MM.1S (cell line): ENCODE results near the gene KLK15.

Source experiments
- DNase-seq: peaks from one replicate; pipeline ENCODE4 v3.0.0-alpha.2; 2015
- H2AFZ ChIP-seq: fragments of 300-600 bp; sonication (generic); 2 replicates; pipeline ENCODE4 v1.6.0; 2016; ENCODE audit warnings: antibody characterized with exemption, low read length
- H3F3A ChIP-seq: fragments of 300-600 bp; sonication (generic); 2 replicates; pipeline ENCODE4 v1.6.1; 2016; ENCODE audit warnings: mild to moderate bottlenecking, antibody characterized with exemption, low read length, moderate library complexity, mixed read lengths; ENCODE audit not compliant: insufficient read depth
- H3K27ac ChIP-seq: fragments of 300-600 bp; sonication (generic); 2 replicates; pipeline ENCODE4 v1.5.1; 2016; ENCODE audit warnings: mild to moderate bottlenecking, low read length
- H3K27me3 ChIP-seq: fragments of 300-600 bp; sonication (generic); replicated peaks from 2 replicates; pipeline ENCODE4 v1.6.0; 2016; ENCODE audit warnings: low read length; ENCODE audit not compliant: insufficient read depth
- H3K36me3 ChIP-seq: fragments of 300-600 bp; sonication (generic); replicated peaks from 2 replicates; pipeline ENCODE4 v1.6.1; 2016; ENCODE audit warnings: mild to moderate bottlenecking, low read length, mixed read lengths; ENCODE audit not compliant: insufficient read depth
- H3K4me1 ChIP-seq: fragments of 300-600 bp; sonication (generic); 2 replicates; pipeline ENCODE4 v1.6.1; 2016; ENCODE audit warnings: low read length, mixed read lengths
- H3K4me2 ChIP-seq: fragments of 300-600 bp; sonication (generic); 2 replicates; pipeline ENCODE4 v1.6.0; 2016; ENCODE audit warnings: low read depth, low read length
- H3K4me3 ChIP-seq: fragments of 300-600 bp; sonication (generic); 2 replicates; pipeline ENCODE4 v1.5.1; 2016; ENCODE audit warnings: low read length, mixed read lengths
- H3K79me2 ChIP-seq: fragments of 300-600 bp; sonication (generic); 2 replicates; pipeline ENCODE4 v1.6.1; 2016; ENCODE audit warnings: mixed run types, low read length, mixed read lengths
- H3K9ac ChIP-seq: fragments of 300-600 bp; sonication (generic); 2 replicates; pipeline ENCODE4 v1.6.1; 2016; ENCODE audit warnings: low read length, mixed read lengths
- H3K9me2 ChIP-seq: fragments of 300-600 bp; sonication (generic); replicated peaks from 2 replicates; pipeline ENCODE4 v1.6.1; 2016; ENCODE audit warnings: mild to moderate bottlenecking, low read length, mixed read lengths; ENCODE audit not compliant: insufficient read depth
- H3K9me3 ChIP-seq: fragments of 300-600 bp; sonication (generic); replicated peaks from 2 replicates; pipeline ENCODE4 v1.6.1; 2016; ENCODE audit warnings: mild to moderate bottlenecking, low read length, mixed read lengths; ENCODE audit not compliant: insufficient read depth
- H4K20me1 ChIP-seq: fragments of 300-600 bp; sonication (generic); 2 replicates; pipeline ENCODE4 v1.6.1; 2016; ENCODE audit warnings: mild to moderate bottlenecking, low read length, moderate library complexity, mixed read lengths; ENCODE audit not compliant: insufficient read depth
- CTCF ChIP-seq: fragments of 300-600 bp; sonication (generic); IDR thresholded peaks from 2 replicates; pipeline ENCODE4 v1.5.1; 2016; ENCODE audit warnings: antibody characterized with exemption, low read length, mixed read lengths
- EZH2 ChIP-seq: fragments of 300-600 bp; sonication (generic); optimal IDR thresholded peaks from 2 replicates; pipeline ENCODE3; 2017; ENCODE audit warnings: low read depth, mild to moderate bottlenecking, antibody characterized with exemption, low read length, mixed read lengths
- EZH2phosphoT487 ChIP-seq: fragments of 300-600 bp; sonication (generic); IDR thresholded peaks from 2 replicates; pipeline ENCODE4 v1.6.1; 2018; ENCODE audit warnings: antibody characterized with exemption, low read length

KLK15 gene

DNA sequence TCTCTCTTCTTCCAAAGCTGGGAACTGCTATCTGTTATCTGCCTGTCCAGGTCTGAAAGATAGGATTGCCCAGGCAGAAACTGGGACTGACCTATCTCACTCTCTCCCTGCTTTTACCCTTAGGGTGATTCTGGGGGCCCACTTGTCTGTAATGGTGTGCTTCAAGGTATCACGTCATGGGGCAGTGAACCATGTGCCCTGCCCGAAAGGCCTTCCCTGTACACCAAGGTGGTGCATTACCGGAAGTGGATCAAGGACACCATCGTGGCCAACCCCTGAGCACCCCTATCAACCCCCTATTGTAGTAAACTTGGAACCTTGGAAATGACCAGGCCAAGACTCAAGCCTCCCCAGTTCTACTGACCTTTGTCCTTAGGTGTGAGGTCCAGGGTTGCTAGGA lies 26.5 kb upstream of the KLK15 start:
- Histone ChIP-seq H3K4me2 (no peak overlapping the region), H3K36me3 (no peaks in the 10 kb centered on the region), H3K9me2 (no peaks in the 10 kb centered on the region), H3K4me3 (no peak overlapping the region), H4K20me1 (no peaks in the 10 kb centered on the region), H2AFZ (no peak overlapping the region), H3K9me3 (no peaks in the 10 kb centered on the region), H3K27ac (no peak overlapping the region), H3K27me3 (peaks cover 67% of the 10 kb centered on the region), H3K4me1 (no peaks in the 10 kb centered on the region), H3K79me2 (no peaks in the 10 kb centered on the region), H3K9ac (no peak overlapping the region), H3F3A (no peaks in the 10 kb centered on the region)
- TF ChIP-seq CTCF (no peak), EZH2phosphoT487 (no peak), EZH2 (no peak)
- DNase-seq: no peak

GRCh38 chr19:50858886-50859285 lies 25.5 kb upstream of the KLK15 start:
- Histone ChIP-seq H3K4me2 (no peak overlapping the region), H3K9me3 (no peaks in the 10 kb centered on the region), H3K4me1 (no peaks in the 10 kb centered on the region), H3K9me2 (no peaks in the 10 kb centered on the region), H4K20me1 (no peaks in the 10 kb centered on the region), H3K36me3 (no peaks in the 10 kb centered on the region), H3K79me2 (no peaks in the 10 kb centered on the region), H3K4me3 (no peak overlapping the region), H3F3A (no peaks in the 10 kb centered on the region), H2AFZ (no peak overlapping the region), H3K27me3 (peaks cover 63% of the 10 kb centered on the region), H3K9ac (no peak overlapping the region), H3K27ac (no peak overlapping the region)
- no peak for DNase-seq
- TF ChIP-seq EZH2phosphoT487 (no peak), CTCF (no peak)

- H3K27me3 ChIP-seq: peaks cover 55% of the 10 kb centered on the region
- H3K9ac ChIP-seq: no peak overlapping the region
- H3K4me3 ChIP-seq: no peak overlapping the region
- TF ChIP-seq CTCF (no peak), EZH2phosphoT487 (no peak), EZH2 (no peak)
- no peaks in the 10 kb centered on the region for H3K79me2 ChIP-seq
- no peaks in the 10 kb centered on the region for H3F3A ChIP-seq
- no peaks in the 10 kb centered on the region for H3K9me2 ChIP-seq
- H4K20me1 ChIP-seq: no peaks in the 10 kb centered on the region
- H3K9me3 ChIP-seq: no peaks in the 10 kb centered on the region
- H2AFZ ChIP-seq: no peak overlapping the region
- H3K27ac ChIP-seq: no peak overlapping the region
- no peaks in the 10 kb centered on the region for H3K4me1 ChIP-seq
- H3K4me2 ChIP-seq: no peak overlapping the region
- H3K36me3 ChIP-seq: no peaks in the 10 kb centered on the region
- no peak for DNase-seq
Measured at GRCh38 chr19:50857366-50857765, 24.0 kb upstream of the KLK15 start.
